Fibroblast of the conjunctiva (primary cell): ENCODE data around the gene ADPRH.

ENCODE experiments used
- DNase-seq: peaks from one replicate; pipeline ENCODE4 v3.0.0-alpha.2; 2010; ENCODE audit warnings: low read depth

Gene ADPRH

GRCh38 chr3:119597548-119598288, 18.4 kb downstream of the ADPRH start, which contains the start of gene PLA1A:
Gene PLA1A, plus strand, starts transcription at chr3:119597885. Its CDS starts 29 bp downstream, at chr3:119597914.
- no peak for DNase-seq

- DNase-seq: no peak
These were observed 19.3 kb downstream of the ADPRH start for GRCh38 chr3:119598410-119599098.

GRCh38 chr3:119599558-119600174, 20.4 kb downstream of the ADPRH start:
- DNase-seq: no peak

GRCh38 chr3:119600732-119601131, 21.4 kb downstream of the ADPRH start:
- DNase-seq: no peak

GRCh38 chr3:119601154-119601553, 21.9 kb downstream of the ADPRH start:
- no peak for DNase-seq

GRCh38 chr3:119602676-119603075, 23.4 kb downstream of the ADPRH start:
- DNase-seq: no peak

- DNase-seq: no peak
These were observed 25.6 kb downstream of the ADPRH start for GRCh38 chr3:119604878-119605277.

- no peak for DNase-seq
These were observed 29.2 kb downstream of the ADPRH start for GRCh38 chr3:119608405-119609000.

GRCh38 chr3:119609301-119609700, 30.0 kb downstream of the ADPRH start:
- no peak for DNase-seq

GRCh38 chr3:119611664-119612063, 32.4 kb downstream of the ADPRH start:
- DNase-seq: no peak

- DNase-seq: no peak
These were observed 33.9 kb downstream of the ADPRH start for GRCh38 chr3:119613201-119613600.

GRCh38 chr3:119613872-119614271, 34.6 kb downstream of the ADPRH start:
- DNase-seq: no peak

- DNase-seq: no peak
These were observed 36.8 kb downstream of the ADPRH start for GRCh38 chr3:119616056-119616455.

- no peak for DNase-seq
These were observed 39.8 kb downstream of the ADPRH start for GRCh38 chr3:119619094-119619493.

GRCh38 chr3:119620899-119621298, 41.6 kb downstream of the ADPRH start:
- no peak for DNase-seq

GRCh38 chr3:119624002-119624720, 44.9 kb downstream of the ADPRH start:
- DNase-seq: no peak

GRCh38 chr3:119625451-119626153, 46.3 kb downstream of the ADPRH start:
- no peak for DNase-seq

- DNase-seq: no peak
These were observed 46.9 kb downstream of the ADPRH start for GRCh38 chr3:119626196-119626595.

- DNase-seq: no peak
These were observed 48.2 kb downstream of the ADPRH start for GRCh38 chr3:119627461-119627860.

- no peak for DNase-seq
These were observed 49.1 kb downstream of the ADPRH start for GRCh38 chr3:119628390-119628789.

GRCh38 chr3:119628816-119629445, 49.6 kb downstream of the ADPRH start:
- DNase-seq: peak; percentile 17
